Measurements from ENCODE around the gene ZNF514. TPM values are rescaled to one million over a fixed set of nuclear protein-coding genes. Genes with fewer than 3 reads are reported as not detected.
"Not testable (repeated sequence)": the region's sequence is repeated elsewhere in the genome, so short reads cannot be mapped to it uniquely, and the experiment has no call there.

The ZNF514 gene
- polyA plus RNA-seq, result 3.7 TPM

DNA sequence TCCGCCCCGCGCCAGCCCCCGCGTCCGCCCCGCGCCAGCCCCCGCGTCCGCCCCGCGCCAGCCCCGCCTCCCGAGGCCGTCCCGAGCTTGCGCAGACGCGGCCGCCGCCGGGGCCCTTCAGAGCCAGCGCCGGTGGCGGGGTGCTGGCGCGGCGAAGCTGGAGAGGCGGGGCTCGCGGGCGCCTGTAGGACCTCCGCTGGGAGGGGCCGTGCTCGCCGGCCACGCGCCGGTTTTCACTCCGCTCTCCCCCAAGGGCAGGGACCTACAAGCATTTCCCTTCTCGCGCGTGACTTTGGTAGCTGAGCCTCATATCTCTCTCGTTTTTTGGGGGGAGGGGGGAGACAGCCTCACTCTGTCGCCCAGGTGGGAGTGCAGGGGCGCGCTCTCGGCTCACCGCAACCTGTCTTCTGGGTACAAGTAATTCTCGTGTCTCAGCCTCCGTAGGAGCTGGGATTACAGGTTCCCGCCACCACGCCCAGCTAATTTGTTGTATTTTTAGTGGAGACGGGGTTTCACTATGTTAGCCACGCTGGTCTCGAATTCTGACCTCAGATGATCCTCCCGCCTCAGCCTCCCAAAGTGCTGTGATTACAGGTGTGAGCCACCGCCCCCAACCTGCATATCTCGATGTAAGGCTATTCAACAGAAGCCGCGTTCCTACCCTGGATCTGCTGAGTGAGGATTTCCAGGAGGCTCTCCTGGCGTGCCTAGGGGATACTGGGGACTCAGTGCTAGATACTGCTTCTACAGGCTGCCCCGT, at the start of gene ZNF514:
Gene ZNF514, minus strand, starts transcription at position 159 of the 760 bp plus-strand sequence. CDS start 6,595 bp downstream, outside the sequence.
- H3K4me1 Mint-ChIP-seq, result peaks cover 0 to 6% (median 6%) of the 10 kb centered on the region in 3 donors
- H3K4me3 Mint-ChIP-seq, result peak within 1 kb of the TSS; percentile 82 to 96 (median 90)
- H3K9me3 Mint-ChIP-seq, result peaks cover 0 to 6% (median 3%) of the 10 kb centered on the region in 3 donors
- peaks cover 11% of the 10 kb centered on the region for H3K36me3 Mint-ChIP-seq
- H3K27me3 Mint-ChIP-seq, result no peaks in the 10 kb centered on the region
- H3K27ac Mint-ChIP-seq, result peak within 1 kb of the TSS in 2 of 3 donors; percentile 64 to 73

DNA sequence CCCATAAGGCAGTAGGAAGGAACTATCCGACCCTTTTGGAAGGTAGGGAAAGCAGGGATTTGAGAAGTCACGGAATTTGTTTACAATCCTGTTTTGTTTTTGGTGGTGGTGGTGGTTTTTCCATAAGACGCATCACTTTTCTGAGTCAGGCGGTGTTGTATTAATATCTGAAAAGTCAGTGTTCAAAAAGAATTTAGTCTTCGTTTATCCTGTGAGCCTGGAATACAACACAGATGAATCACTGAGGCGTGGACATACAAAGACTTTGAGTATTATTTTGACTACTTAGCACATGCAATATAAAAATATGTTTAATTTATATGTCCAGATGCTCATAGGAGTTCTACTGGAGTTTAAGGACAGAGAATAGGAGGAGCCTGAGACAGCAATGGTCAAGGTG, 48.5 kb upstream of the ZNF514 start:
- no peaks in the 10 kb centered on the region for H3K27me3 Mint-ChIP-seq
- peak overlapping the region in 1 of 3 donors; percentile 60 for H3K27ac Mint-ChIP-seq
- peaks cover 29% of the 10 kb centered on the region for H3K36me3 Mint-ChIP-seq
- peaks cover 12 to 30% (median 16%) of the 10 kb centered on the region in 3 donors for H3K9me3 Mint-ChIP-seq
- peaks cover 11 to 22% (median 19%) of the 10 kb centered on the region in 3 donors for H3K4me1 Mint-ChIP-seq
- H3K4me3 Mint-ChIP-seq, result peak overlapping the region; percentile 94 to 97 (median 96)

DNA sequence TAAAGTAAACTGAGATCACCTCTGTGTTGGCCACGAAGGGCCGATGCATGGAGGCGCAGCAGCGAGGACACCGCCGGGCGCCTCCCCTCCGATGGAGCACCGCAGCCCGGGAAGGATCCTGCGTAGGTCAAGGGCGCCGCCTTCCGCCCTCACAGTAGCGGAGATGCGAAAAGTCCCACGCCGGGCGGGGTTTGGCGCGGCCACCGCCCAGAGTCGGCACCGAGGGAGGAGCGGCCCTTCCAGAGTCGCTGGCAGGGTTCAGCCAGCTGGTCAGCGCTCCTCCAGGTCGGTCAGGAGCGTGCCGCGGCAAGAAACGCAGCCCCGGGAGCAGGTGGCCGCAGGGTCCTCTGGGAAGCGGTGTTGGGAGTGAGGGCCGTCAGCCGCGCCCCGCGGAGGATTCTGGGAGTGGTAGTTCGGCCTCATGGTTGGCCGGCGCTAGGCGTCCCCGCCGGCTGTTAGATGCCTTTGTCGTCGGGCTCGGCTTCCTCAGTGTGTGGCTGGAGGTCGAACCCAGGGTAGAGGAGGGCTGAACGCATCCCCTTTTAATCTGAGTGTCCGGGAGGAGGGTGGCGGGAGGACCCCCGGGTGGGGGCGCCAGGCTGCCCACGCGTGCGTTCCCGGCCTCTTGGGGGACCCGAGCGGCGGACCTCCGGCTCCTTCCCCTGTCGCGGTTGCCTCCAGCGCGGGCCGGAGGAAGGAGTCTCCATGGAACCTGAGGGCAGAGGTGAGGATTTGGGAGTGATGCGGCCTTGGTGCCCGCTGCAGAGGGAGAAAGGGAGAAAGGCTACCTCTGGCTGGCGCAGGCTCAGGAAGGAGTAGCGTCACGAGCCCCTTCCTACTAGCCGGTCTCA, 47.7 kb upstream of the ZNF514 start, which contains the start of gene ZNF892:
Gene ZNF892, plus strand, starts transcription at position 411 of the 851 bp plus-strand sequence. Its CDS starts 295 bp downstream, at position 706.
- peak within 1 kb of the TSS; percentile 60 to 84 (median 84) for H3K27ac Mint-ChIP-seq
- H3K9me3 Mint-ChIP-seq, result peaks cover 12 to 23% (median 13%) of the 10 kb centered on the region in 3 donors
- peaks cover 11 to 22% (median 19%) of the 10 kb centered on the region in 3 donors for H3K4me1 Mint-ChIP-seq
- H3K36me3 Mint-ChIP-seq, result peaks cover 26% of the 10 kb centered on the region
- H3K4me3 Mint-ChIP-seq, result peak within 1 kb of the TSS; percentile 94 to 97 (median 96)
- no peaks in the 10 kb centered on the region for H3K27me3 Mint-ChIP-seq

DNA sequence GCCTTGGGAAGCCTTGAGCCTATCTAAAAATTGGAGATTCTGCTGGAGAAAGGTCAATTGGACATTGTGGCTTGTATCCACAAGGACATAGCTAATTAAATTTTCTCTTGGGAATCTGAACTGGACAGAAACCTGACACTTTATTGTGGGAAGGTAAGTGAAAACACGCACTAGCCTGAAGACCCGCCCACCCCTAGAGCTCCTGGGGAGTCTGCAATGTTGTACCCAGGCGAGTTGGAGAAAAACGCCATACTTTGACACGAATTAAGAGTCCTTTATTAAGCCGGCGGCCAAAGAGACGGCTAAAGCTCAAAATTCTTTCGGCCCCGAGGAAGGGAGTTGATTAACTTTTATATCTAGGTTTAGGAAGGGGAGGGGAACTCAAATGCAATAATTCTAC, 46.4 kb upstream of the ZNF514 start:
- H3K27ac Mint-ChIP-seq, result peak overlapping the region in 2 of 3 donors; percentile 60 to 84
- H3K27me3 Mint-ChIP-seq, result no peaks in the 10 kb centered on the region
- peaks cover 19% of the 10 kb centered on the region for H3K36me3 Mint-ChIP-seq
- peaks cover 10 to 15% (median 10%) of the 10 kb centered on the region in 3 donors for H3K9me3 Mint-ChIP-seq
- H3K4me1 Mint-ChIP-seq, result peaks cover 11 to 22% (median 19%) of the 10 kb centered on the region in 3 donors
- peak overlapping the region; percentile 84 to 97 (median 96) for H3K4me3 Mint-ChIP-seq

DNA sequence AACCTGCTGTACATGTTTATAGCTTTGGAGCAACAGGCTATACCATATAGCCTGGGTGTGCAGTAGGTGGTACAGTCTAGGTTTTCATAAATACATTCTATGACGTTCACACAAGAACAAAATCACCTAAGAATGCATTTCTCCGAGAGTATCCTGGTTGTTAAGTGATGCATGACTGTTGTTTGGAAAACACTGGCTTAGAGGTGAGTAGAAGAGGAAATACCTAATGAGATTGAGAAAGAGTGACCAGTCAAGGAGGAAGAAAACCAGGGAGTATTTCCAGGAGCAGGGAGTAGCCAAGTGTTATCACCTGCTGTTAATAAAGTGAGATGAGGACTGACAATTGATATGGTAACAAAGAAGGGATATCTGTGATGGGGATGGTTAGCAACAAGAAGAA, 44.7 kb upstream of the ZNF514 start:
- H3K36me3 Mint-ChIP-seq, result peaks cover 12% of the 10 kb centered on the region
- H3K9me3 Mint-ChIP-seq, result peaks cover 2 to 9% (median 2%) of the 10 kb centered on the region in 3 donors
- H3K4me1 Mint-ChIP-seq, result peaks cover 11 to 22% (median 19%) of the 10 kb centered on the region in 3 donors
- no peaks in the 10 kb centered on the region for H3K27me3 Mint-ChIP-seq
- H3K27ac Mint-ChIP-seq, result no peak overlapping the region
- H3K4me3 Mint-ChIP-seq, result peak overlapping the region in 1 of 4 donors; percentile 81

DNA sequence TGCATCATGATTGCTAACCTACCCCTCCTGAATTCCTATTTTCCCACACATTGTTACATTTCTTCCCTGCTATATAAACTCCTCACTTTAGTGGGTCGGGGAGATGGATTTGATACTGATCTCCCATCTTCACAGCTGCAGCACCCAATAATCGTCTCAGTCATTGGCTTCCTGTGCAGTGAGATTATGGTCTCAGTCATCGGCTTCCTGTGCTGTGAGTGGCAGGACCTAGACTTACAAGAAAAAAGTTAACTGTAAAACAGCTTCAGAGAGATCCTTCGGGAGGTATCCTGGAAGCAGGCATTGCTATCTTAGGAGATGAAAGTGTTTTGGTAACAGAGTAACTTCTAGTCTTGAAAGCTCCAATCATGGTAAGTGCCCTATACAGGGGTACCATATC, 44.3 kb upstream of the ZNF514 start:
- peak overlapping the region in 1 of 4 donors; percentile 62 for H3K4me3 Mint-ChIP-seq
- H3K27ac Mint-ChIP-seq, result no peak overlapping the region
- H3K4me1 Mint-ChIP-seq, result peaks cover 11 to 22% (median 19%) of the 10 kb centered on the region in 3 donors
- peaks cover 7% of the 10 kb centered on the region for H3K36me3 Mint-ChIP-seq
- peaks cover 2 to 9% (median 2%) of the 10 kb centered on the region in 3 donors for H3K9me3 Mint-ChIP-seq
- H3K27me3 Mint-ChIP-seq, result no peaks in the 10 kb centered on the region

DNA sequence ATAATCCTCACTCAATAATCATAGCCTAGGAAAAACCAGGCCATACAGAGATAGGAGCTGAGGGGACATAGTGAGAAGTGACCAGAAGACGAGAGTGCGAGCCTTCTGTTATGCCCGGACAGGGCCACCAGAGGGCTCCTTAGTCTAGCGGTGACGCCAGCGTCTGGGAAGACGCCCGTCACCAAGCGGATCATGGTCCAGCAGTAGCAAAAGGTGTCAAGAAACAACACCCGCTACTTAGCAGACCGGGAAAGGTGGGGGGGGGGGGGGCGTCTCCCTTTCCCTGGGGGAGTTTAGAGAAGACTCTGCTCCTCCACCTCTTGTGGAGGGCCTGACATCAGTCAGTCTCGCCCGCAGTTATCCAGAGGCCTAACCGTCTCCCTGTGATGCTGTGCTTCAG, 33.3 kb upstream of the ZNF514 start:
- H3K27me3 Mint-ChIP-seq, H3K4me3 Mint-ChIP-seq, H3K4me1 Mint-ChIP-seq, H3K27ac Mint-ChIP-seq, H3K9me3 Mint-ChIP-seq, H3K36me3 Mint-ChIP-seq: not testable (repeated sequence)

DNA sequence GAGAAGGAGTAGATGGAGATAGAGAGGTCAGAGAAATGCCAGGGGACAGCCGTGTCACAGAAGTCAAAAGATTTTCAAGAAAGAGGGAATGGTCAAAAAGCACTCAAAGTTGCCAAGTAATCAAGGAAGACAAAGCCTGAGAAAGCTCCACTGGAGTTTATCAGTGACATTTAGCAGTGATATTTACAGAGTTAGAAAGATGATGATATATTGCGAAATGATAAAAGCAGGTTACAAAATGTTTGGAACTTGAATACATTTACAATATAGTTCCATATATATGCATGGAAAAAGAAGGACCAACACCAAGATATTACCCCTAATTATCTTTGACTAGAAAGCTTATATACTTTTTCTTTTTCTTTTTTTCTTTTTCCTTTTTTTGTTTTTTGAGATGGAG, 26.3 kb upstream of the ZNF514 start:
- Mint-ChIP-seq H3K4me1 (no peaks in the 10 kb centered on the region), H3K27me3 (no peaks in the 10 kb centered on the region), H3K9me3 (peaks cover 5 to 28% (median 7%) of the 10 kb centered on the region in 3 donors), H3K4me3 (no peak overlapping the region), H3K27ac (no peak overlapping the region), H3K36me3 (peaks cover 13% of the 10 kb centered on the region)

DNA sequence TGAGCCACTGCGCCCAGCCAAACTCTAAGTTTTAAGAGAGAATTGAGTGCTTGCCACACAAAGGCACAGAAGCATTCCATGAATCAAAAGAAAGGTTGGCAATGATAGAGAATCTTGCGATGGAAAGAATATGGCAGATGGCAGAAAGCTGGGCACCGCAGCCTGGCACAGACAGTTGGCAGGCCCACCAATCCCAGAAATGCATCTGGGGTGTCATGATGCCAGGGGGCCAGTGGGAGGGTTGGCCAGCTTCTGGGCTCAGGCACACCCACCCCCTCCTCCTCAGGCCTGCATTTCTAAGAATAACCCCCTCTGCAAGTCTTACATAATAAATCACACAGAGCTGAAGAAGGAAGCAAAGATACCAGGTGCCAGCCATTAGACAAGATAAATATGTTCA, 25.5 kb upstream of the ZNF514 start:
- Mint-ChIP-seq H3K36me3 (peaks cover 19% of the 10 kb centered on the region), H3K4me1 (no peaks in the 10 kb centered on the region), H3K4me3 (no peak overlapping the region), H3K27me3 (no peaks in the 10 kb centered on the region), H3K27ac (no peak overlapping the region), H3K9me3 (peaks cover 7 to 32% (median 9%) of the 10 kb centered on the region in 3 donors)

DNA sequence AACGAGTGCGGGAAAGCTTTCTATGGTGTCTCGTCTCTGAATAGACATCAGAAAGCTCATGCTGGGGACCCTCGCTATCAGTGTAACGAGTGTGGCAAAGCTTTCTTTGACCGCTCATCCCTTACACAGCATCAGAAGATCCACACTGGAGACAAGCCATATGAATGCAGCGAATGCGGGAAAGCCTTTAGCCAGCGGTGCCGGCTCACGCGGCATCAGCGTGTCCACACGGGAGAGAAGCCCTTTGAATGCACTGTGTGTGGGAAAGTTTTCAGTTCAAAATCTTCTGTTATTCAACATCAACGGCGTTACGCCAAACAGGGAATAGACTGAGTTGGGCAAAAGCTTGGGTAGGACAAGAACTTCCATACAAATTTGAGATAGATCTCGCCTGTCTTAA, 22.1 kb upstream of the ZNF514 start:
- H3K27ac Mint-ChIP-seq, result no peak overlapping the region
- H3K36me3 Mint-ChIP-seq, result peaks cover 31% of the 10 kb centered on the region
- peaks cover 8 to 36% (median 10%) of the 10 kb centered on the region in 3 donors for H3K9me3 Mint-ChIP-seq
- no peak overlapping the region for H3K4me3 Mint-ChIP-seq
- H3K27me3 Mint-ChIP-seq, result no peaks in the 10 kb centered on the region
- H3K4me1 Mint-ChIP-seq, result peaks cover 0 to 2% (median 0%) of the 10 kb centered on the region in 3 donors

DNA sequence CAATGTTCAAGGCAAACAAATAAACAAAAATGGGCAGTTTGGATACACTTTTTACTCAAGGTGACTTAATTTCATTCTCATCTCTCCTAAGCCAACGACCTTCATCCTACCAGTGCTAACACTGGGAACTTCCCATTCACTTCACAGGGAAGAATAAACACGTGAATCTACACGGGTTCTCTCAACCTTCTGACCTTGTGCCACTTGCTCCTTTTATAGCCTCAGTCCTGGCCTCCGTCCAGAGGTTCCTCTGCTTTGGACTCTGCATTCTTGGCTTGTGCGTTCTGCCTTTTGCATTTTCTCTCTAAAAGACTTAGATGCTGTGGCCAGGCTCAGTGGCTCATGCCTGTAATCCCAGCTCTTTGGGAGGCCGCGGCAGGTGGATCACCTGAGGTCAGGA, 19.8 kb upstream of the ZNF514 start:
- Mint-ChIP-seq H3K36me3 (peaks cover 28% of the 10 kb centered on the region), H3K4me3 (no peak overlapping the region), H3K4me1 (peaks cover 0 to 2% (median 0%) of the 10 kb centered on the region in 3 donors), H3K27ac (no peak overlapping the region), H3K27me3 (no peaks in the 10 kb centered on the region), H3K9me3 (peaks cover 8 to 27% (median 10%) of the 10 kb centered on the region in 3 donors)

DNA sequence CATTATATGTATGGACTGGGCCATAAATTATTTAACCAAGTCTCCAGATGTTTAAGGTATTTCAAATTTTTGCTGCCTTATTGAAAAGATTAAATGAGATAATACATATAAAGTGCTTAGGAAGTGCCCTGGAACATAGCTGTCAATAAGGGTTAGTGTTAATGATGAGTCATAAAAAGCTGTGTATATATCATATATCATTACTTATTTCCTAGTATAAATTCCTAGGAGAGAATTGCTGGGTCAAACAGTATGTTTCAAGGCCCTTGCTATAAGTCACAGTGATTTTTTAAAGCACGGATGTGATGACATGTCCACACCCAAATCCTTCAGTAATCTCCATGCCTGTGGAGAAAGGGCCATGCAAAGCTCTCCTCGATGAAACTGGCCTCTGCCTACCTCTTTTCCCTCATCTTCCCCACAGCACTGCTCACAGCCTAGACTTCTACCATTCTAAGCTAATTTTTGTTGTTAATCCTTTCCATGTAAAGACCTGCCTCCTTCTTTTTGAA, 14.4 kb upstream of the ZNF514 start:
- H3K4me1 Mint-ChIP-seq, result peaks cover 3 to 11% (median 5%) of the 10 kb centered on the region in 3 donors
- peaks cover 14% of the 10 kb centered on the region for H3K36me3 Mint-ChIP-seq
- H3K9me3 Mint-ChIP-seq, result peaks cover 0 to 1% (median 0%) of the 10 kb centered on the region in 3 donors
- no peak overlapping the region for H3K4me3 Mint-ChIP-seq
- no peak overlapping the region for H3K27ac Mint-ChIP-seq
- no peaks in the 10 kb centered on the region for H3K27me3 Mint-ChIP-seq

DNA sequence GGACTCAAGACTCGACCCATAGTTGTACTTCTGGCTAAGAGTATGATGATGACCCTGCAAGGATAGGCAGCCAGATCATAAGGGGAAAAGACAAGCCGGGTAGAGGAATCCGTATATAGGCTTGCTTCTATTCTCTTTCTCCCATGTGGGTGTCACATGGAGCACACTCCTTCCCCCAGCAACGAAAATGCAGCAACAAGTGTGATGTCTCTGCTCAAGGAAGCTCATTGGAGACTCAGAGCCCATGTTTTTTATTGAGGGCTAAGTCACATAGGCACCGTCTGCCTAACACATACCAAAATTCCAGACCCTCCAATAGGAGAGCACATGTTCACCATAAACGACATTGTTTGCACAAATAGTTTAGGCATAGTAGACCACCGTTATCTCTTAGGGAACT, 12.3 kb upstream of the ZNF514 start:
- no peaks in the 10 kb centered on the region for H3K27me3 Mint-ChIP-seq
- H3K4me3 Mint-ChIP-seq, result peak overlapping the region in 2 of 4 donors; percentile 0 to 34
- no peak overlapping the region for H3K27ac Mint-ChIP-seq
- peaks cover 7 to 16% (median 8%) of the 10 kb centered on the region in 3 donors for H3K4me1 Mint-ChIP-seq
- no peaks in the 10 kb centered on the region for H3K9me3 Mint-ChIP-seq
- peaks cover 6% of the 10 kb centered on the region for H3K36me3 Mint-ChIP-seq

DNA sequence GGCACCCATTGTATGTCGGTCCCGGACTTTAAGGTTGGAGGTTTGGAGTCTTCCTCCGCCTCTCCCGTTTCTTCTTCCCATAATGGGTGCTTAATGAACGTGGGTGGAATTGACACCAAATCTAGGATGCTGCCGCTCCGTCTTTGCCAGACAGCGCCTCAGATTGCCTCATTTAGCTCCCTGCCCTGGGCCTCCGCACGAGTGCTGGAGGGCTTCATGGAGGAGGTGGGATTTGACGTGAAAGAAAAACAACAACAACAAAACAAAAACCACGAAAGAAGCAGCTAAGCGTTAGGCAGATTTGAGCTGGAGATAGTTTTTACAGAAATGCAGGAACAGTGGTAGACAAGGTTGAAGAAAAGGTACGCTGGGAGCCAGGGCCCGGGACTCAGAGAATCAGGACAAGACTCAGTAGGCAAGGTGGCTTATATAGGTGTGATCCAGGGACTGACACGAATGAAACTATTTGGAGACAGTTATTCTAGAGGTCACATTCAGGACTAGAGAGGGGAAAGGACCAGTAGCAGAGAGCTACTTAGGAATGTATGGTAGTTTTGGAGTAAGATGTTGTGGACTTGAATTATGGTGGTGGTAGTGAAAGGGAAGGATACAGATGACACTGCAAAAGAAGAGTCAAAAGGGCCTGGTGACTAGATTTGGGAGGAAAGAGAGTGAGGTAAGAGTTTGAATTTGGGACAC, 6.6 kb upstream of the ZNF514 start:
- Mint-ChIP-seq H3K4me1 (peaks cover 23 to 26% (median 25%) of the 10 kb centered on the region in 3 donors), H3K36me3 (peaks cover 4% of the 10 kb centered on the region), H3K27ac (peak overlapping the region; percentile 93 to 99 (median 98))

More for the DNA sequence above, 6.6 kb upstream of the ZNF514 start:
- Mint-ChIP-seq H3K9me3 (peaks cover 0 to 1% (median 0%) of the 10 kb centered on the region in 3 donors), H3K27me3 (no peaks in the 10 kb centered on the region), H3K4me3 (peak overlapping the region; percentile 99 to 100 (median 100))
